ENCODE measurements around the gene STAT4. TPM values are rescaled to one million over a fixed set of nuclear protein-coding genes. Genes with fewer than 3 reads are reported as not detected.

The STAT4 gene
- total RNA-seq, 4 donors from 2014 or later = 1.0 to 6.6 (median 4.4) TPM

GRCh38 chr2:191036363-191036762, 114.4 kb downstream of the STAT4 start:
- peaks cover 0 to 9% of the 10 kb centered on the region in 2 donors for H3K4me1 ChIP-seq
- WGBS, 2 donors = 30 to 47% methylated on average over 2 of the region's 2 CpGs
- H3K9me3 ChIP-seq = no peaks in the 10 kb centered on the region
- H3K4me3 ChIP-seq (replicated peaks in 1 of 3) = no peak overlapping the region
- no peaks in the 10 kb centered on the region for H3K36me3 ChIP-seq
- intact Hi-C loops (cut with DNase I) = no loop called here
- no peak overlapping the region for H3K27ac ChIP-seq
- TF ChIP-seq POLR2A (IDR thresholded peaks at IDR 0.05) (no peak), CTCF (IDR thresholded peaks at IDR 0.05) (no peak)
- H3K27me3 ChIP-seq = no peaks in the 10 kb centered on the region
- peak; percentile 70 to 71 for DNase-seq

GRCh38 chr2:191032588-191033429, 118.0 kb downstream of the STAT4 start:
- TF ChIP-seq POLR2A (IDR thresholded peaks at IDR 0.05) (no peak), CTCF (IDR thresholded peaks at IDR 0.05) (no peak)
- Histone ChIP-seq H3K9me3 (no peaks in the 10 kb centered on the region), H3K27ac (no peak overlapping the region), H3K4me3 (replicated peaks in 1 of 3) (no peak overlapping the region), H3K4me1 (peaks cover 0 to 8% of the 10 kb centered on the region in 2 donors), H3K36me3 (no peaks in the 10 kb centered on the region), H3K27me3 (no peaks in the 10 kb centered on the region)
- DNase-seq = no peak
- intact Hi-C loops (cut with DNase I) = no loop called here
- 80% methylated on average over 8 of the region's 8 CpGs for WGBS, 2 donors

- TF ChIP-seq POLR2A (IDR thresholded peaks at IDR 0.05) (no peak), CTCF (IDR thresholded peaks at IDR 0.05) (no peak)
- intact Hi-C loops (cut with DNase I) = no loop called here
- WGBS, 2 donors = 89 to 91% methylated on average over 2 of the region's 2 CpGs
Measured at GRCh38 chr2:191031256-191031655, 119.5 kb downstream of the STAT4 start.

GRCh38 chr2:191030521-191031154, 120.2 kb downstream of the STAT4 start:
- H3K27ac ChIP-seq = no peak overlapping the region
- intact Hi-C loops (cut with DNase I) = no loop called here
- no peaks in the 10 kb centered on the region for H3K4me1 ChIP-seq
- WGBS, 2 donors = 38 to 43% methylated on average over 8 of the region's 8 CpGs
- H3K27me3 ChIP-seq = no peaks in the 10 kb centered on the region
- H3K4me3 ChIP-seq (replicated peaks in 1 of 3) = no peak overlapping the region
- no peaks in the 10 kb centered on the region for H3K36me3 ChIP-seq
- no peaks in the 10 kb centered on the region for H3K9me3 ChIP-seq
- no peak for TF ChIP-seq POLR2A (IDR thresholded peaks at IDR 0.05)
- peak in 5 of 6 experiments; percentile 47 to 66 (median 61) for TF ChIP-seq CTCF (IDR thresholded peaks at IDR 0.05)
- peak in 1 of 2 donors; percentile 13 for DNase-seq

More at GRCh38 chr2:191031256-191031655, 119.5 kb downstream of the STAT4 start:
- DNase-seq = no peak
- Histone ChIP-seq H3K4me3 (replicated peaks in 1 of 3) (no peak overlapping the region), H3K27ac (no peak overlapping the region), H3K27me3 (no peaks in the 10 kb centered on the region), H3K36me3 (no peaks in the 10 kb centered on the region), H3K9me3 (no peaks in the 10 kb centered on the region), H3K4me1 (peaks cover 0 to 2% of the 10 kb centered on the region in 2 donors)

Measured in thyroid gland (tissue), 4 donors.